Skeletal muscle satellite cell (primary cell): ENCODE results near the gene GMPR.

Experiments
- H3K27me3 ChIP-seq: 2 replicates; pipeline ENCODE4 v1.7.0; 2013; ENCODE audit warnings: low read length; ENCODE audit not compliant: control insufficient read depth, insufficient read depth
- H3K36me3 ChIP-seq: 2 replicates; pipeline ENCODE4 v1.7.0; 2013; ENCODE audit warnings: mild to moderate bottlenecking, control low read depth, low read length; ENCODE audit not compliant: insufficient read depth
- H3K4me1 ChIP-seq: 2 replicates; pipeline ENCODE4 v1.7.0; 2013; ENCODE audit warnings: low read length; ENCODE audit not compliant: control insufficient read depth, insufficient read depth
- H3K4me2 ChIP-seq: 2 replicates; pipeline ENCODE4 v1.7.0; 2013; ENCODE audit warnings: mild to moderate bottlenecking, low read length
- H3K4me3 ChIP-seq: 2 replicates; pipeline ENCODE4 v1.7.0; 2013; ENCODE audit warnings: low read length
- H3K9ac ChIP-seq: 2 replicates; pipeline ENCODE4 v1.7.0; 2013; ENCODE audit warnings: mild to moderate bottlenecking, low read depth, low read length, moderate library complexity
- H3K9me3 ChIP-seq: replicated peaks from 2 replicates; pipeline ENCODE4 v1.7.0; 2013; ENCODE audit warnings: mild to moderate bottlenecking, control low read depth, low read length

GMPR gene

DNA sequence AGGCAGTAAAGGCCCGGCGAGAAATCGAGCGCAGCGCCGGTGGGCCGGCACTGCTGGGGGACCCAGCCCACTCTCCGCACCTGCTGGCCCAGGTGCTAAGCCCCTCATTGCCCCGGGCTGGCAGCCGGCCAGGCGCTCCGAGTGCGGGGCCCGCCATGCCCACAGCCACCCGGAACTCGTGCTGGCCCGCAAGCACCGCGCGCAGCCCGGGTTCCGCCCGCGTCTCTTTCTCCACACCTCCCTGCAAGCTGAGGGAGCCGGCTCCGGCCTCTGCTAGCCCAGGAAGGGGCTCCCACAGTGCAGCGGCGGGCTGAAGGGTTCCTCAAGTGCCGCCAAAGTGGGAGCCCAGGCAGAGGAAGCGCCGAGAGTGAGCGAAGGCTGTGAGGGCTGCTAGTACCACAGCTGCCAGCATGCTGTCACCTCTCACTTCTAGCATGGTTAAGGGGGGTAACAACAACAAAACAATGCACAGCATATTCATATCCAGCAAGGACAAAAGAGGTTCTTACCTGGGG is 11.3 kb upstream of the GMPR start:
- H3K9me3 ChIP-seq, result no peaks in the 10 kb centered on the region
- no peak overlapping the region for H3K4me3 ChIP-seq
- no peaks in the 10 kb centered on the region for H3K36me3 ChIP-seq
- no peak overlapping the region for H3K4me2 ChIP-seq
- H3K27me3 ChIP-seq, result peaks cover 41% of the 10 kb centered on the region
- no peak overlapping the region for H3K9ac ChIP-seq
- no peaks in the 10 kb centered on the region for H3K4me1 ChIP-seq

DNA sequence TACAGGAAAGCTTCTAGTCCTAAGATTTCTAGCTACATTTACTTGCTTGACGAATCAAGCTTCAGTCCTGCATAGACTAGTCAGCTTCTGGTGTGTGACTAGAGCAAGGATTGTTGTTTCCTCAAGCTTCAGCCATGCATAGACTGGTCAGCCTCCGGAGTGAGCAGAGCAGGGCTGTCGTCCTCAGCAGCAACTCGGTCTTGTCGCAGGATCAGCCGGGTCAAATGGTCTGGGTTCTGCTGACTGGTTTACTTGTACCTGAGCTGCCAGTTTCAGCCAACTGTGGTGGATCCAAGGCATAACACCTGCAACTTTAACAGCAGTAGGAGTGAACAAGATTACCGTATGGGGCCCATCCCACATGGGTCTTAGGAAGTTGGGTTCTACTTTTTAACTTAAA is 10.8 kb upstream of the GMPR start:
- peaks cover 41% of the 10 kb centered on the region for H3K27me3 ChIP-seq
- no peak overlapping the region for H3K4me2 ChIP-seq
- no peaks in the 10 kb centered on the region for H3K9me3 ChIP-seq
- no peak overlapping the region for H3K9ac ChIP-seq
- no peaks in the 10 kb centered on the region for H3K4me1 ChIP-seq
- no peaks in the 10 kb centered on the region for H3K36me3 ChIP-seq
- no peak overlapping the region for H3K4me3 ChIP-seq

DNA sequence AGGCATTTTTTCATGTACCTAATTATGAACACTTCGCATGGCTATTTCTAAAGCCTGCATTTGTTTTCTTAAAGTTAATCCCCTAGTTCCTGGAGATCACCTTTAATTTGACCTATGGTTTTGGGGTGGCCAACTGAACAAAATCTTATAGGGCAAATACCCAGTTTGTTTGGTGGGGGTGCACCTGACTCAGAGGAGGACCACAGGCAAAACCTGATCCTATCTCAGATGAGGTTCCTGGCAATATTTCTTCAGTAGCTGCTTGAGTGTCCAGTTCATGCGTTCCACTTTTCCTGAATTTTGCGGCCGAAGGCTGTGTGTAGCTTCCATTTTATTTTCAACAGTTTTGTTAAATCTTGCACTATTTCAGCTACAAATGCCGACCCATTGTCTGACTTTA is 10.3 kb upstream of the GMPR start:
- Histone ChIP-seq H3K4me1 (no peaks in the 10 kb centered on the region), H3K9ac (no peak overlapping the region), H3K4me3 (no peak overlapping the region), H3K27me3 (peaks cover 41% of the 10 kb centered on the region), H3K4me2 (no peak overlapping the region), H3K36me3 (no peaks in the 10 kb centered on the region), H3K9me3 (no peaks in the 10 kb centered on the region)

DNA sequence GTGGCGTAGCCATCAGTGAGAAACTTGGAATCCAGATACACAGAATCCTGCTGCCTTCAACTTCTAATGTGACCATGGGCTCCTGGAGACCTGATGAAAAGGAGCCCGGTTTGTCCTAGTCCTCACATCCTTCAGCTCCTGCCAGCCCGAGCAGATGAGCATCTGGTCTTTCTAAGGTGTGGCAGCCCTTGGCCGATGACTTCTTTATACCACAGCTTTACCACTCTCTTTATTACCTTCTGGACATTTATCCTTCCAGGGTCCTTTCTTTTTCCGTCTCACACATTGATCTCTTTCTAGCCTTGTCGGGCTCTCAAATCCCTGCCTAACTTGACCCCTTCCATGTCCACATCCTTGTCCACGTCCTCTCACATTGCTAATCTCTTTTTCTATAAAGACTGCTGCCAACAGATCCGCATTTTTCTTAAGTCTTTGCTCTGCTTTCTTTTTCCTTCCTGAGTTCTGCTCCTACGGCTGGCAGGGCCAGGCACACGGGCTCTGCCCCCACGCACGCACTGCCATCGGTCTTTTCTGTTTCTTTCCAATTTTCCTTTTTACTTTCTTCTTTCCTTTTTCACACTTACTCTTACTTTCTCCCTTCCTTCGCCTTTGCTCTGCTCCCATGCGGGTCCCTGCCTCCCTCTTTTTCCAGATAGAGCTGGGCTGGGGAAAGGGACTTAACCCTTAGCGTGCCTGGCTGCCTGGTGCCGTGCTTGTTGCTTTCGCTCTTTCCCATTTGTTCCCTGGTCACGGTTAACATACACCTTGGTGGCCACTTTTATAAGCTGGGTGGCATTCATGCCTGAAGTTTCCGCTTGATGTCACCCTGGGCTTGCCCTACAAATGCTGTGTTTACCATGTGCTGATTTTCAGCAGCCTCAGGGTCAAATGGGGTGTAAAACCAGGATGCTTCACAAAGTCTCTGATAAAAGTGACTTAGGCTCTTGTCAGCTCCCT is 9.4 kb upstream of the GMPR start:
- Histone ChIP-seq H3K4me2 (peak overlapping the region; percentile 43), H3K9me3 (no peaks in the 10 kb centered on the region), H3K27me3 (peaks cover 41% of the 10 kb centered on the region), H3K36me3 (no peaks in the 10 kb centered on the region), H3K4me3 (peak overlapping the region; percentile 27), H3K9ac (no peak overlapping the region), H3K4me1 (no peaks in the 10 kb centered on the region)

DNA sequence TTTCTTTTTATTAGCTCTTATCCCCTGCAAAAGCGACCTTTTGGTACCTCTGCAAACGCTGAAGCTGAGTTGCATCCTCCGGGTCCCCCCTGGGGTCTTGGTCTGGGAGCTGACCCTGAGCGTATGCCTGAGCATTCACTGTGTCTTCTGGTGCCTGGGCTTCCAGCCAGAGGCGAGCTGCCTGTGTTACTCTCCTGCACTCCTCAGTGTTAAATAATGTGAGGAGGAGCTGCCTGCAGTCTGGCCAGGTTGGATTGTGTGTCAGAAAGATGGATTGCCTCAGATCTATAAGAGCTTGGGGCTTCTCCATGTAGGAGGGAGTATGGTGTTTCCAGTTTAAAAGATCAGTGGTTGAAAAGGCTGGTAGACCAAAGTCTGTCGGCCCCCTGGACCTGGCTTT is 8.7 kb upstream of the GMPR start:
- Histone ChIP-seq H3K27me3 (peaks cover 41% of the 10 kb centered on the region), H3K36me3 (no peaks in the 10 kb centered on the region), H3K9ac (no peak overlapping the region), H3K4me2 (no peak overlapping the region), H3K9me3 (no peaks in the 10 kb centered on the region), H3K4me1 (no peaks in the 10 kb centered on the region), H3K4me3 (no peak overlapping the region)

DNA sequence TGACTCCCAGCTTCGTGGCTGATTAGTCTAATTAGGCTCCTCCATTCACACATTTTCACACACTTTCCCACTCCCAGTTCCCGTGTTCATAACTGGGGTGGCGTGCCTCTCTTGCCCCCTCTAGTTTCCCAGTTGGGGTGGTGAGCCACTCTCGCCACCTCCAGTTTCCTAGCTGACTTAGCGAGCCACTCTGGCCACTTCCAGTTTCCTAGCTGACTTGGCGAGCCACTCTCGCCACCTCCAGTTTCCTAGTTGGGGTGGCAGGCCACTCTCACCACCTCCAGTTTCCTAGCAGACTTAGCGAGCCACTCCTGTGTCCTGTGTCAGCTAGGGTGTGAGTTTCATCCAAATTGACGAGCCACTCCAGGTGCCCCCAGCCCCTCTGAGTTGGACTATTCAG is 7.4 kb upstream of the GMPR start:
- no peak overlapping the region for H3K4me3 ChIP-seq
- H3K36me3 ChIP-seq, result no peaks in the 10 kb centered on the region
- H3K9ac ChIP-seq, result no peak overlapping the region
- peaks cover 48% of the 10 kb centered on the region for H3K27me3 ChIP-seq
- H3K4me1 ChIP-seq, result peaks cover 1% of the 10 kb centered on the region
- H3K9me3 ChIP-seq, result no peaks in the 10 kb centered on the region
- H3K4me2 ChIP-seq, result no peak overlapping the region

DNA sequence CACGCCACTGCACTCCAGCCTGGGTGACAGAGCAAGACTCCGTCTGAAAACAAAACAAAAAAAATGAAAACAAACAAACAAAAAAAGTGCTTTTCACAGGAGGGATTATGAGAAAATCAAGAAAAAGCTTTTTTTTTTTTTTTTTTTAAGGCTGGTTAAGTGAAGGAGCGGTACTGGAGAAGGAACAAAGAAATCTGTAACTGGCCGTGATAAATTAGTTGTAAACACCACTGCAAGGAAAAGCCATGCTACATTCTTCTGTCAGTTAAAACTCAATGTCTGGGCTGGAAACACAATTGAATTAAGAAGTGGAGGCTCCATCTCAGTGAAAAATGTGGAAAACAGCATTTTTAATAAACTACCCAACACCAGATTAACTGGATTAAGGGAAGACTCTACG is 6.3 kb upstream of the GMPR start:
- H3K4me3 ChIP-seq, result no peak overlapping the region
- H3K9ac ChIP-seq, result no peak overlapping the region
- H3K9me3 ChIP-seq, result no peaks in the 10 kb centered on the region
- peaks cover 50% of the 10 kb centered on the region for H3K27me3 ChIP-seq
- H3K4me2 ChIP-seq, result no peak overlapping the region
- no peaks in the 10 kb centered on the region for H3K36me3 ChIP-seq
- H3K4me1 ChIP-seq, result peaks cover 13% of the 10 kb centered on the region

DNA sequence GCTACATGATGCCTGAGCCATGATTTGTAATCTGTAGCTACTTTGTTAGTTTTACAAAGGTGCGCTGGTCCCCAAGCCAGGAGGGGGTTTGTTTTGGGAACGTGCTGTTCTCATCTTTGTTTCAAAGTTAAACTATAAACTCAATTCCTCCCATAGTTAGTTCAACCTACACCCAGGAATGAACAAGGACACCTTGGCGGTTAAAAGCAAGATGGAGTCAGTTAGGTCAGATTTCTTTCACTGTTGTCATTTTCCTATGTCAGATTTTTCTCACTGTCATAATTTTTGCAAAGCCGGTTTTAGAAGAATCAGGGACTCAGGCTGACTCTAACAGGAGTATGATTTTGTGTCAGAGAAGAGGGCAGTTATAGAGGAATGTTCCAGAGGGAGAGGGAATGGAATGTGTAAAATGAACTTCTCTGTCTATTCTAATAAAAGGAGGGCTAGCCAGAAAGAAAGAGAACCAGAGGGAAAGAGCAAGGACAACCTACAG is 2.3 kb upstream of the GMPR start:
- no peaks in the 10 kb centered on the region for H3K36me3 ChIP-seq
- no peaks in the 10 kb centered on the region for H3K9me3 ChIP-seq
- H3K4me3 ChIP-seq, result no peak overlapping the region
- H3K4me2 ChIP-seq, result peak overlapping the region; percentile 53
- H3K27me3 ChIP-seq, result peaks cover 10% of the 10 kb centered on the region
- H3K9ac ChIP-seq, result peak overlapping the region; percentile 9
- H3K4me1 ChIP-seq, result peaks cover 22% of the 10 kb centered on the region

DNA sequence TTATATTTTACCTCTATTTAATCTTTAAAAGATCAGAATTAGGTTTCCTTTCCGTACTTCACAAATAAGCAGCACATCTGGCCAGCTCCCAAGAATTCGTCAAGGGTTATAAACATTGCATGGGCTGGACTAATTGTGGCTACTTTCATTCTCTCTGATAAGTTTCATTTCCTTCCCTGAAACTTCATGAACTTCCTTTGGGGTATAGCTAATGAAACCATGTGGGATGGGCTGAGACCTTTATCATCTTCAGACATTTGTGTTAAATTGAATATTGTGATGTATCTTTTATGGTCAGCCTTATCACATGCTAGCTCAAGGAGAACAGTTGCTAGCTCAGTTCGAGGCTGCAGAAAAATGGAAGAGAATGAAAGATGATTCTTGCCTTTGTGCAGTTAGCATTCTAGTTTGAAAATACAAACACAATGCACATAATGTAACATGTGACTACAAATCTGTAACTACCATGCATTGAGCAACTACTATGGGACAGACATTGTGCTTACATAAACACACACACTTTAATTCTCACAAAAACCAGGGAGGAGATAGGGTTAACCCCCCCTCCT is 1.7 kb upstream of the GMPR start:
- peak overlapping the region; percentile 21 for H3K4me3 ChIP-seq
- peak overlapping the region; percentile 9 for H3K9ac ChIP-seq
- H3K4me1 ChIP-seq, result peaks cover 22% of the 10 kb centered on the region
- H3K4me2 ChIP-seq, result peak overlapping the region; percentile 53
- peaks cover 9% of the 10 kb centered on the region for H3K27me3 ChIP-seq
- no peaks in the 10 kb centered on the region for H3K9me3 ChIP-seq
- no peaks in the 10 kb centered on the region for H3K36me3 ChIP-seq

DNA sequence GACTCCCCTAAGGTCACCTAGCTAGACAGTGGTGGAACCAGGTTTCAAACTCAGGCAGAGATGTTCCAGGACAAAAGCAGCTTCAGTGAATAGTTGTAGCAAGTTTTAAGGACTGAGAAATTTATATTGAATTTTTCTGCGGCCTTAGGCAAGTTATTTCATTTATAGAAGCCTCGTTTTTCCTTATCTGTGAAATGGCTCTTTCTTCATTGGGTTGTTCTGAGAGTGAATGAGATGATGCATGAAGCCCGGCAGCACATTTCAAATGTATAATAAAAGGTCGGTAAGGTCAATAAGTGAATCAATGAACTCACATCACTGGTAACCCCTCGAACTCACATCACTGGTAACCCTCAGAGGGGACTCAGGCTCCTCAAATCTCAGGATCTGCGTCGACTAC is 1.1 kb upstream of the GMPR start:
- peaks cover 9% of the 10 kb centered on the region for H3K27me3 ChIP-seq
- no peaks in the 10 kb centered on the region for H3K36me3 ChIP-seq

DNA sequence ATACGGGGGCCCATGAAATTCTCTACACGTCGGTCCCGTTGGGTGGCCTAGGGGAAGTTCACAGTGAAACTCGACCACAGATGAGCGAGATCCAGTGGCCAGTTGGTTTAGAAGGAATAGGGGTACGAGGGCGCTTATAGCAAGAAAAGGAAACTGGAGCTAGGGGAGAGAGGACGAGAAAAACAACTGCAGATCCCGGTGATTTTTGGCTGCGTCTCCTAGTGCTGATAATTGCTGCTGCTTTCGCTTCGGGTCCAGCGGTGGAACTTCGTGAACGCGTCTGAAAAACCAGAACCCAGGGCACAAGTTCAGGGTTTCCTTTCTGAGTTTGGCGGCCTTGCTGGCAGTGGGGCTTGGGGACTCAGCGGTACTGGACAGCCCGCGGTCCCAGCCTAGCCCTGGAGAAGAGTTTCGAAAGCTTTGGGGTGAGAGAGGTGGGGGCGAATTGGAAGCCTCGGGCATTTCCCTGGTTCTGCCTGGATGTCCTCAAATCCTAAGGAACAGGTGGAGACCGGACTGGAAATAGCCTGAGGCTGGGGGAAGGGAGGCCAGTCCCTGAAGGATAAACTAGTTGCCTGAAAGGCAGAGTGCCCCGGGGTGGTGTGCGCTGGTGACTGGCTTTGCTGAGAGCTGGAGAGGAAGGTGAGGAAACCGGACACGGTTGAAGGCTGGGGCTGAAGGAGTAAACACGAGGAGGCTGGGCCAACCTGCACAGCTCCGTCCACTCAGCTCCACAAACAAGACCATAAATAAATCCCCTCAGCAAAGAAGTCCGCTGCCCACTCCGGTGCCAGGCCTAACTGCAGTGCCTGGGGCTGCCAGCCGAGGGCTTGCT is 793 bp downstream of the GMPR start:
- peak overlapping the region; percentile 71 for H3K4me3 ChIP-seq
- no peaks in the 10 kb centered on the region for H3K9me3 ChIP-seq
- H3K27me3 ChIP-seq, result peaks cover 9% of the 10 kb centered on the region
- H3K4me2 ChIP-seq, result peak overlapping the region; percentile 99
- H3K9ac ChIP-seq, result peak overlapping the region; percentile 54
- H3K4me1 ChIP-seq, result peaks cover 37% of the 10 kb centered on the region
- no peaks in the 10 kb centered on the region for H3K36me3 ChIP-seq

More for the DNA sequence above, 1.1 kb upstream of the GMPR start:
- Histone ChIP-seq H3K9ac (no peak overlapping the region), H3K4me1 (peaks cover 22% of the 10 kb centered on the region), H3K4me3 (no peak overlapping the region), H3K4me2 (peak overlapping the region; percentile 53), H3K9me3 (no peaks in the 10 kb centered on the region)
